Stimulated activated CD8-positive, alpha-beta memory T cell treated with anti-CD3 and anti-CD28 coated beads, Interleukin-4, amount 100 ng/mL, for 48 hours (primary cell): ENCODE results near the gene PGC.
A peak's percentile ranks its signal among the peaks of the same experiment; 100 is the strongest.

Source experiments
- DNase-seq: peaks from one replicate; pipeline ENCODE4 v3.0.0-alpha.2; 2020

PGC gene

DNA sequence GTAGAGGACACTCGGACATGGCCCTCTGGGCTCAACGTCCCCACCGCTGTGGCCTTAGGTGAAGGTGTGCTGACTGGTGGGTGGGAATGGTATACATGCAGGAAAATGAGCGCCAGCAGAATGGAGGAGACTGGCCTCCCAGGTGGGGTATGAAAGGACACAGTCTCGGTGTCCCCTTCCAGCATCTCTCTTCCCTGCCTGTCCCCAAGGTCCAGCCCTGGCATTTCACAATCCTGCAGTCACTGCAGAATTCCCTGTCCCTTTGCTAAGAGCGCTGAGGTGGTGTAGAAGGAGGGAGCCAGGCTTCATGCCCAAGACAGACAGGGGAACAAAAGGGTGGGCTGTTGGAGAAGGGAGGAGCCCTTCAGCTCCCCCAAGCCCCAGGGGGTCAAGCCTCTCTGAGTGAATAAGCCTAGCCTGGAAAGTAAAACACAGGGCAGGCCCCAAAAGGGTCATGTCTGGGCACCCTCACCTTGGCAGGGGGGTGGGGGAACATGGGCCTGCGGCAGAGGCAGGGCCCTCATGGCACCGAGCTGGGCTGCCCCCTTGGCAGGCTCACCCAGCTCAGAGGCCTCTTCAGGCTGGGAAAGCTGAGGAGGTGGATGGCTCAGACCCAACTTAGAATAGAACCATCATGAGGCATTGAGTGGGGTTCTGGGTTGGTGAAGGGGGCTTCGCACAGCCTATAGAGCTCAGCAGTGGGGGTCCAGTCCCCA, 35.7 kb downstream of the PGC start:
- no peak for DNase-seq

DNA sequence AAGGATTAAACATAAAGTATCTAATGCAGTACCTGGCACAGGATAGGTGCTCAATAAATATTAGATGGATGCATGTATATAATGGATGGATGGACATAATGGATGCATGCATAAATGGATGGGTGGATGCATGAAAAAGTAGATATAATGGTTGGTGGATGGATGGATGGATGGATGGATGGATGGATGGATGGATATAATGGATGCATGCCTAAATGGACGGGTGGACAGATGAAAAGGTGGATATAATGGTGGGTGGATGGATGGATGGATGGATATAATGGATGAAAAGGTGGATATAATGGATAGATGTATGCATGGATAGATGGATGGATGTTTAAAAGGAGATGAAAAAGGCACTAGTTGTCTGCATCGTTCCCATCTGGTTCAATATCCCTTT, 37.8 kb downstream of the PGC start:
- no peak for DNase-seq

DNA sequence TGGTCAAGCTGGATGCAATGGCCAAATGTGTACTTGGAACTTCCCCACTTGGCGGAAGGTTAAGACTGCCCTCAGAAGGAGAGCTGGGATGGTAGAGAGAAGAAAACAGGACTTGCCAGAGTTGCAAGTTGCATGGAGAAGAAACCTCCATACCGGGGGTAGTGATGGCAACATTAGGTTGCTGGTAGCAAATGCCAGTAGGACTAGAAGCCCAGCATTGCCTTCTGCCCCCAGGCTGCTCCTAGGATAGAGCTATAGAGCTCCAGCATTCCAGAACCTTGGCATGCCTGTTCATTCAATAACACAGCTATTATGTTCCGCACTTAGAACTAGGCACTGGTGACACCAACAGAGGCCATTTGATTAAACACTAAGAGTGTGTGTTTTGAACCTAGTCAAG, 38.3 kb downstream of the PGC start:
- DNase-seq, result no peak

DNA sequence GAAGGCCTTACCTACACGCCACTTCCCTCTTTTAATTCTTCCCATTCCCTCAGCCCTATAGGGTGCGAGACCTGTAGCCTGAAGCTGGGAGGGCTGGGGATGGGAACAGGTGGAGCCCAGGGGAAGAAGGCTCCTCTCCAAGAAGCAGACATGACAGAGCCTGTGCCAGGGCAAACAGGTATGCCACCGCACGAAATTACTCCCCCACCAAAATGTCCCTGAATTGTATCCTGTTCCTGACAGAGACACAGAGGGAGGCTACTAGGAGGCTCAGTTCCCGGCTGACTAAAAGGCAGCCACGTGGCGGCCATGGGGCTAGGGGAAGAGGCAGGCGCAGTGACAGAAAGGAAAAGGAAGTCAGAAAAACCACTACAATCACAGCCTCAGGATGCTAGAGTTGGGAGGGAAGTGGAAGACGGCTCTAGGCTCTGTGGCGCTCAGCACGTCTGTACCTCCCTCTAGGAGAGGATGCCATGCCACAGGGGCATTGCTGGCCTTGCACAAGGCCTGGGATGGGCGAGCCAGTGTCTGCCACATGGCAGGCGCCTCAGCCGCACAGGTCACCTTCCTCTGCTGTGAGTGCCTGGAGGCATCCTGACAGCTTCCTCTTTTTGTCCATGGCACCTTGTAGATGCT, 39.5 kb downstream of the PGC start:
- DNase-seq, result peak; percentile 43

DNA sequence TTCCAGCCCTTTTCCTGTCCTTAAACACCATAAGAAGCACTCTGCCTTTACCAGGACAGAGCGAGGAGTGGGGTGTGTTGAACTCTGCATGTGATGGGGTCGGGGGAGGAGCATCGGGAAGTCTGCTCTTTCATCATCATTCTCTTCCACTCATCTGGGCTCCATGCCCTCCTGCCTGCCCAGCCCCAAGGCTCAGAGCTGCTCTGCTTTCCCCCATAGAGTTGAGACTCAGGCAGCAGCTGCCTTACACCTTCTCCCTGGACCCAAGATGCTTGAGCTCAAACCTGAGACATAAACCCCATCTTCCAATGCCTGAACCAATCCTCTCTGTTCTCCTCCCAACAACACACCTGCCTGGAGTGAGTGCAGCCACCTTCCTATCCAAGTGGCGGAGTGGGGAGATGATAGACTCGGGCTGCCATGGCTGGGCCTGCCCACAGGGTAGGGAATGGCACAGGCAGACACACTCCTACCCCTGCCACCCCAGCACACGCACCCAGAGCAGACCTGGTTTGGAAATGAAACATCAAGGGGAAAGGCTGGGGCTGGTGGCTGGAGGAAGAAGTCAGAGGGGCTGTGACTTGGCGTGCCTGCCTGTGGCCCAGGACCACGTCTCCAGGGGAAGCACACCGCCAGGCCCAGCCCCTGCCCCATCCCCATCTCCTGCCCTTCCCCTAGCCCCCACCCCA, 40.2 kb downstream of the PGC start:
- DNase-seq, result peak; percentile 40

DNA sequence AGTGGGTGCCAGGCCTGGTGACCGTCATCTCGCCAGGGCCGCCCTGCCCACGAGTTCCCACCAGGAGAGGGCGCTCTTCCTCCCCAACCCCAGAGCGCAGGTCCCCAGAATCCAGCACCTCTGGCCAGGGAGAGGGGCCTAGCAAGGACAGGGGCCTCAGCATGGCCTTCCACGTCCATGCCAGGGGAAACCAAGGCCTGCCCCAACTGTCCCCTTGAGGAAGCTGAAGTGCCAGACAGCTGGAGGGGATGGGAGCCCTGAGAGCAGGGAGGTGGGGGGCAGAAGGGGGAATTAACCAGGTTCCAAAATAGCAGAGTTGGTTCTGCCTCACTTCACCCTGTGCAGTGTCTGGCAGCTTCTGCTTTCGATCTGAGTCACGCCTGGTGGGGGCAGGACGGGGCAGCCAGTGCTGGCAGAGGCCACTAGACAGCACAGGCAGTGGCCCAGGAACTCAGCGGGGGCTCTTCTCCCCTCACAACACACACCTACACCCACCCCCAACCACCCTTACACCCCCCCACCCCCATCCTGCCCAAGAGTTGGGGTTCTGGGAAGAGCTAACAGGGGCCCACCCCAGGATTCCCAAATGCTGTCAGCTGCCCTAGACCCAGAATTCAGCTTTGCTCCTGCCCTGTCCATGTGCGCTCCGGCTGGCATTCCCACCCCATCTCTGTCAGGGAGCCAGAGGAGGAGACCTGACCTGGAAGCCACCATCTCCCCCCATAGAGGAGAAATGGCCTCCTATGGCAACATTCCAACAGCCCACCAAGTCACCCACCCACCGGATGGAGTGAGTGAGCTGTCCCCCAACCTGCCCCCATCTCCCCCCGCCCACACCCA, 41.0 kb downstream of the PGC start:
- peak; percentile 85 for DNase-seq

DNA sequence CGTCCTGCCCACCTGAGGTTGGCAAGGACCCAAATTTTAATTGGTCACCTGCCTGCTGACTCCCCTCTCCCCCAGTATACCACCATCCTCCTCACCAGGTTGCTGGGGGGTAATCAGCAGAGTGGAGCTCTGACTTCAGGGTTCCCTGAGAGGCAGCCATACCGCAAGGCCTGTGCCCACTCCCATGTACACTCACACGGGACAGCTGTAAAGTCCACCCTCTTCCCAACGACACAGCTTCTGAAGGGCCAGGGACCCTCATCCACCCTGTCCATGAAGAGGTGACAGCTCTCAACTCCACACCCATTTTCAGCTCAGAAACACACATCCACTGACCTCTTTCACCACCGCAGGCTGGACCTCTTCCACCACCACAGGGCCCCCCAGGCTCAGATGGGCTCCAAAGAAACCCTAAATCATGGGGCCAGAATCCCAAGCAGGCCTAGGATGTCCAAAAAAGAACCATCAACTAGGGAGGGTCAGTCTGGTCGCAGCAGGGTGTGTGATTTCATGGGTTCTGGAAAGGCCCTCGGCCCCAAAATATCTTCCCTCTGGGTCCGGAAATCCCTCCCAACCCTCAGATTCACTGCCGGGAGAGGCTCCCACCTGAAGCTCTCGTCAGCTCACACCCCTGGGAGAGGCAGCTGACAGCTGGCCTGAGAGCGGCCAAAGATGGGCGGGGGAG, 41.7 kb downstream of the PGC start:
- DNase-seq, result no peak

DNA sequence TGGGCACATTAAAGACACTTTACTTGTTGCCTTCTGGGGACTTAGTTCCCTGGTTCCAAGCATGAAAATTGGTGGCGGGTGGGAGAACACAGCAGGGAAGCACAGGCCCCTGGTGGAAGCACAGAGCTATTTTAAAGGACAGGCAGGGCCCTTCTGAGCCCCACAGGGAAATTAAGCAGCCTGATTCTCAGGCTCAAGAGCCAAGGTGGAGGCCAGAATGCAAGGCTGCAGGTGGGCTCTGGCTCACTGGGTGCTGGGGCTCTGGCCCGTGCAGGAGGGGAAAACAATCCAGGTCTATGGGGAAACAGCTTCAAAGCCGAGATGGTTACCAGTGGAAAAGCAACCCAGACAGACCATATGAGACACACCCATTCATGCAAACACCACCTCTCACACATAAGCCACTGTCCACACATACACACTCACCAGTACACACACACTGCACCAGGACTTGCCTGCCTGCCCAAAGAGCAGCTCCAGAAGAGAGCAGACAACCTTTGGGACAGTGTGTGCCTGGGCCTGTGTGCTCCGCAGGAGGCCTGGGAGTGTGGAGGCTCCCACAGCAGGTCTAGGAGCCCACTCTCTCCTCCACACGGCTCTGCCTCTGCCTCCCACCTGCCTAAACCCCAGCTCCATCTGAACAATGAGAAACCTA, 42.4 kb downstream of the PGC start:
- no peak for DNase-seq

DNA sequence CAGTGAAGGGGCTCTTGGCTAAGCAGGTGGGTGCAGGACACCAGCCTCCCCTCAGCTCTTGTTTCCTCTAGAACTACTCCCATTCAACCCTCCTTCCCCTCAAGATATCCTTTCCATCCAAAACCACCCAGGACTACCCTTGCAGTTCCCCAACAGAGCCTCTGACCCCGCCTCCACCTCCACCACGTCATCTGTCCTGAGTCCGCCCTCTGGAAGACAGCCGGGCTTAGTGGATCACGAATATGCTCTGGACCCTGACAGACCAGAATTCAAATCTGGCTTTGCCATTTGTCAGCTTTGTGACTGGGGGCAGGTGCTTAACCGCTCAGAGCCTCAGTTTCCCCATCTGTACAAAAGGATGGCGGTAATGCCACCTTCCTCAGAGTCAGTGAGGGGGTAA, 43.2 kb downstream of the PGC start:
- no peak for DNase-seq

DNA sequence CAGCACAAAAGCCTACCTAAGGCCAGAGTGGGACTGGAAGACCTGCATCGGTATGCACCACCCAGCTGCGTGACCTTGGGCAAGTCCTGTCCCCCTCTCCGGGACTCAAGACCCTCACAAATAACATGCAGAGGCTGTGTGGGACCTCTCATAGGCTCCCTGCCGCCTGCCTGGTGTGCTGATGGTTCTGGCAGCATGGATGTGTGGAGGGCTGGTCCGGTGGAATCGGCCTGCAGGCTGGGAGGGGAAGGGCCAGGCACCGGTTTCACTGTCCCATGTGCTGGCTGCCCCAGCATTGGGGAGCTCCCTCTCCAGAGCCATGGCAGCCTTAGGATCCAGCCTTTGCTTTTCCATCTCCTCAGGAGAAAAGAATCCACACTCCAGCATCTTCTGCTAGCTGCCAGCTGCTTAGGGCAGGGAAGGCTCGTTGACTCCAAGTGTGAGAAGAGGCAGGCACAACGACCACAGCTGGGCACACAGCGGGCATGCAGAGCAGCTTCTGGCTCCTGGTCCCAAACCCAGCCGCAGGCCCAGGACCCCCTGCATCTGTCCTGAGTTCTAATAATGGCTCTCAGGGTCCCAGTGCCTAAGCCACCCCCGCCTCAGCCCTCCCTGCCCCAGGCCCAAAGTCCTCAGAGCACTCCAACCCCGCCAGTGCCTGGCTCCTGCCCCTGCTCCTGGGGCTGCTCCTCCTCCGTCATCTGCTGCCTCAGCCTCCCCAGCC, 44.3 kb downstream of the PGC start:
- no peak for DNase-seq

DNA sequence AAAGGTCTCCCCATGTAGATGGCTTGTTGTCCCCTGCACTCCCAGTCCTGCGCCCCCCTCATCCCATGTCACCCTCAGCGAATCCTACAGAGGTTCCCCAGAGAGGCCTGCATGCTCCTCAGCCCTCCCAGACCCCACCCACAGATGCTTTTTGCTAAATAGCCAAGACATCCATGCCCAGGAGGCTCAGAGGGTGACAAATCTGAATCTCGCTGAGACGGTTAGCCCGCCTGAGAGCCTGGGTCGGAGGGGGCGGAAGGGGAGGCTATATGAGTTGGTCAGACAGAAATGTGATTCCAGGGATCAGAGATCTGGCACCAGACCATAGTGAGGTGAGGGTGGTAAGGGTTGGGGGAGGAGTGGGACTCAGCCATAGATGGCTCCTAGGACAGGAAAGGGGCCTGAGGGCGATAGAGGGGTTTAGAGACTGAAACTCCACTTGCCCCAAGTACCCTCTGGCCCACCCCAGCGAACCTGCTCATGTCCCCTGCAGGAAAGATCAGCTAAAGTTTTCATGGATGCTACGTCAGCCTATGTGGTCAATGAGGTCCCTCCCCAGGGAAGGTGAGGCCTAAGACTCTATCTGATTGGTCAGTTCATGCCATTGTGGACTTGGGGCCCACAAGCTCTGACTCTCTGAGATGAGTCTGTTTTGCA, 45.0 kb downstream of the PGC start:
- no peak for DNase-seq

DNA sequence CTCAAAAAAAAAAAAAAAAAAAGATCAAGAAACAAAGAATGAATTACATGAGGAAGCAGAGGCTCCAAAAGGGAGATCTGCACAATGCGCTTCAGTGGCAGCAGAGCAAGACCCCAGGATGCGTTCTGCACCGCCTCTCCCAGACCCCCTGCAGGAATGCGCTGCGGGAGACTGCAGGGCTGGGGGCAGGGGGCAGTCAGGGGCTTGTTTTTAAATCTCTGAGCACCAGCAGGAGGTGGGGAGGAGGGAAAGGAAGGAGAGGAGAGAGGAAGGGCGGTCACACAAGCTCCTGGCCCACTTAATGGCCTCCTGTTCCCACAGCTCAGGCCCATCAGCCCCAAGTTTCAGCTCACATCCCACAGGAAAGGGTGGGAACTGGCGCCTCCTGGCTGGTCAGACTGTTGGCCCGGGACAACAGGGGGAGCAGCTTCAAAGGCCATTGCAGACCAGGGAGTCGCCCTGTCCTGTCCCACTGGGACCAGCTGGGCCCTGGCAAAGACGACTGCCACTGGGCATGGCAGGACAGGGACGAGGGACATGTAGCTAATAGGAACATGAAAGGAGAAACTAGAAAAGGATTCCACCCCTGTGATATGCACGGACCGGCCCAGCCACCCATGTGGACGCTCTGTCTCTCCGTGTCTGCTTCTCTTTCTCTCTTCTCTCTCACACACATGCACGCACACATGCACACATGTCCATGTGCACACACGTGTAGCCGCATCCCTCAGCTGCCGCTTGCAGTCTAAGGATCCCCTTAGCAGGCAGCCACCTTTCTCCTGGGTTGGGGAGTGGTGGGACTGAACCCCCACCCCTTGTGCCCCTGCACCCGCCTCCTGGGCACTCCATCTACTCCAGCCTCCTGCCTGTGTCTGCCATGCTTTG, 46.5 kb downstream of the PGC start:
- DNase-seq, result no peak

DNA sequence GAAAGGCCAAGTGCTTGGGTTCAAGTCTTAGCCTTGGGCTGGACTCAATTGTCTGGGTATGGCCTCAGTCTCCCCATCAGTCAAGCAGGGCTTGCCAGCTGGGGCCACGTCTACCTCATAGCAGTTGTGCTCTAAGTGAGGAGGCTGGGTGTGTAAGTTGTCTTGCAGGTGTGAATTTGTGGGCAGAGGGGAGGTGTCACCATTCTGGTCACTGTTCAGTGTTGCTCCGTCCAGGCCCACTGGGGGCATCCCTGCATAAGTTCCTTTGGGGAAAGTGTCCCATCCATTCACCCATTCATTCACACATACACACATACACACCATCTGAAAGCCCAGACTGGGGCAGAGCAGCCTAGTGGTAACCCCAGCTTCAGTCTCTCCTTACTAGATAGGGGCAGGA, 48.1 kb downstream of the PGC start:
- no peak for DNase-seq

DNA sequence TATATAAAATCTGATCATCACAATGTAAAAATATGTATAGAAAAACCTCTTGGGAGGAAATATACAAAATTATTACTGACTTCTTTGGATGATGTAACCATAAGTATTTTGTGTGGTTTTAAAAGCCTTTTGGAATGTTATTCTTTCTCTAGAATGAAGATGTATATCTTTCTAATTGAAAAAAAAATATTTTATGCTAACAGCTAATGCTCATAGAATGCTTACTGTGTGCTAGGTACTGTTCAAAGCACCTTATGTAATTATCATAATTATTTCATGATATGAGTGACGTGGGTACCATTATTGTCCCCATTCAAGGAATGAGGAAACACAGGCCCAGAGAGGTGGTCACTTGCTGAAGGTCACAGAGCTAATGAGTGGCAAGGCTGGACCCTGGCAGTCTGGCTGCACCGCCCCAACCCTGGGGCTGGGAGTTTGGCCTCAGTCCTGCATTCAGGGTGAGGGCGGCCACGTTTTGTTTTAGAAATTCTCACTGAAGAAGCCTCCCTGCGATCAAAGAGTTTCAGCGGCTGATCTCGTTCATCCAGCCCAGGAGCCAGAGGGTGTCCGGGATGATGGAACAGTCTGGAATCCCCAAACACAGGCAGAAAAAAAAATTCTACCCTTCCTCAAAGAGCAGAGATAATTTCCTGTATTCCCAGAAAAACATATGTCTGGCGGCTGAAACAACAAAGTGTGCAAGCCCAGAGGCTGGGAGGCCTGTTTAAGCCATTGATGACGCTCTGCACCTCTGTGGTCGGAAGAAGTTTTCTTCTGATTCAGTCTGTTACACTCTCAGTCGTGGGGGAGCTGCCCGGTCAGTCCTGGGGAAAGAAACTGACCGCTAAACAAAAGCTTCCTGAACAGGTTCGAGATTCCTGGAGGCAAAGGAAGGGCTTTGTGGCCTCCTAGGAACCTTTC, 49.1 kb downstream of the PGC start:
- DNase-seq, result no peak

DNA sequence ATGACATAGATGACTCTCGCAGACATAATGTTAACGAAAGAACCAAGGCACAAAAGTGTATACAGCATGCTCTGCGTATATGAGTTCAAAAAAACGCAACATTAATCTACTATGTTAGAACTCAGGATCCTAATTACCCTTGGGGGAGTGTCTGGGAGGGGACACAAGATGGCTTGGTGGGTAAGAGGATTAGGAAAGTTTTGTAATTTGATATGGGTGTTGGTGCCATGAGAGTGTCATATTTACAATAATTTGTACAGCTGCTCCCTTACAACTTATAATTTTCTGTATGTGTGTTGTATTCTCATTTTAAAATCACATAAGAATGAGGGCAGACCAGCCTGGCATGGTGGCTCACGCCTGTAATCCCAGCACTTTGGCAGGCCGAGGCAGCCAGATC, 50.4 kb downstream of the PGC start:
- DNase-seq, result no peak

DNA sequence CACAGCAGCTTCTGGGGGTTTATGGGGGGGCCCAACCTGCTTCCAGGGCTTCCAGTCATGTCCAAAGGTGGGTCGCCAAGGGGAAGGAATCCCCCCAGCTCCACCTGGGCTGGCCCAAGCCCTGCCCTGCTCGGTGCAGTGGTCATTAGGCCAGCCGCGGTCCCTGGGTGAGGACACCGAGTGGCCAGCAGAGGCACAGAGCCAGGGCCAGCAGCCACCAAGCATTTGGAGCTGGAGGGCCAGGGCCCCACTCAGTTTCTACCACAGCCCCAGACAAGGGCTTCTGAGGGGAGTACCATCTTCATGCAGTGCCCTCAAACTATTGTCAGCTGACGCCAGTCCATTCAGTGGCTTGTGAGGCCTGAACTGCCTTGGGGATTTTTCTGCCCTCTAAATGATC, 51.4 kb downstream of the PGC start:
- no peak for DNase-seq

DNA sequence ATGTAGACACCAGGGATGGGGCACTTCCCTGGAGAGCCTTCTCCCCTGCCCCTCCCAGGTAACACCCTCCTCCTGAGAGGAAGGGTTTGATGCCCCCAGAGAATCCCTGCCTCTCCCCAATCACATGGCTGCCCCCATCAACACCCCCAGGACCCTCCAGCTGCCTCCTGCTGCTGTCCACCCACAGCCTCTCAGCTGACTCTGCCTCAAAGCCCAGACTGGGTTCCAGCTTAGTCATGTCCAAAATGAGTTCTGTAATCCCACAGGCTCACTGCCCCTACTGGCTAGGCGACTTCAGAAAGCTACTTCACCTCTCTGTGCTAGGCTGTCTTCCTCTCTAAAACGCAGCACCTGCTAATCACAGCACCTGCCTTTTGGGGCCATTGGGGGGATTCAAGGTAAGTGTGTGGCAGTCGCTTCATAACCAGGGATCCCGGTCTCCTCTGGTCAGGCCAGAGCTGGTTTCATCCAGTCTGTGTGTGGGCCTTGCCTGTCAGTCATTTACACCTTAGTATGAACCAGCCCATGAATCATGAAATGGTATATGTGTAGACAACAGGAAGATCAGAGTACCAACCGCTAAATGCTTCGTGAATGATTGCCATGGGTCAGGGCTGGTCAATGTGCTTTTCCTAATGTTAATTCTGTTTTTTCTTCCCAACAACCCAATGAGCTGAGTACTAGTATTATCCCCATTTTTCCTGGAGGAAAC, 52.2 kb downstream of the PGC start:
- DNase-seq, result no peak
